Neural crest cell (in vitro differentiated cells): Measurements from ENCODE around the gene SEMA4B. TPM values are rescaled to one million over a fixed set of nuclear protein-coding genes. Genes with fewer than 3 reads are reported as not detected.

Experiments used
- DNase-seq: peaks from one replicate; pipeline ENCODE4 v3.0.0; 2021; ENCODE audit warnings: low read depth, mixed read lengths, low spot score
- H3K27ac Mint-ChIP-seq: one replicate; pipeline ENCODE4 v1.8.0; 2021; ENCODE audit warnings: mild to moderate bottlenecking, mixed read lengths; ENCODE audit not compliant: unreplicated experiment
- H3K27me3 Mint-ChIP-seq: 2 replicates; pipeline ENCODE4 v1.8.0; 2021; ENCODE audit warnings: low read depth, mild to moderate bottlenecking, mixed read lengths
- H3K36me3 Mint-ChIP-seq: 2 replicates; pipeline ENCODE4 v1.8.0; 2021; ENCODE audit warnings: low read depth, mild to moderate bottlenecking, mixed read lengths
- H3K4me1 Mint-ChIP-seq: 2 replicates; pipeline ENCODE4 v1.8.0; 2021; ENCODE audit warnings: mixed read lengths
- H3K4me3 Mint-ChIP-seq: one replicate; pipeline ENCODE4 v1.8.0; 2021; ENCODE audit warnings: mild to moderate bottlenecking, mixed read lengths
- H3K9me3 Mint-ChIP-seq: 2 replicates; pipeline ENCODE4 v1.8.0; 2021; ENCODE audit warnings: mixed read lengths
- total RNA-seq: library from RNA; stranded (reverse); gene quantifications from 2 replicates; pipeline ENCODE4 v1.2.1, GENCODE V29; 2021
- TF ChIP-seq, protein P1 (sequence below): fragments of 200-600 bp; sonication (generic); conservative IDR thresholded peaks from 2 replicates; pipeline ENCODE4 v1.5.0; 2021; ENCODE audit warnings: antibody characterized with exemption, mild to moderate bottlenecking

SEMA4B gene
- total RNA-seq, 1 donor from 2014 or later = 26.3 TPM

- Mint-ChIP-seq H3K27ac (no peak overlapping the region), H3K36me3 (no peaks in the 10 kb centered on the region), H3K4me1 (no peaks in the 10 kb centered on the region), H3K27me3 (no peaks in the 10 kb centered on the region), H3K9me3 (no peaks in the 10 kb centered on the region), H3K4me3 (no peak overlapping the region)
- TF ChIP-seq, protein P1, sequence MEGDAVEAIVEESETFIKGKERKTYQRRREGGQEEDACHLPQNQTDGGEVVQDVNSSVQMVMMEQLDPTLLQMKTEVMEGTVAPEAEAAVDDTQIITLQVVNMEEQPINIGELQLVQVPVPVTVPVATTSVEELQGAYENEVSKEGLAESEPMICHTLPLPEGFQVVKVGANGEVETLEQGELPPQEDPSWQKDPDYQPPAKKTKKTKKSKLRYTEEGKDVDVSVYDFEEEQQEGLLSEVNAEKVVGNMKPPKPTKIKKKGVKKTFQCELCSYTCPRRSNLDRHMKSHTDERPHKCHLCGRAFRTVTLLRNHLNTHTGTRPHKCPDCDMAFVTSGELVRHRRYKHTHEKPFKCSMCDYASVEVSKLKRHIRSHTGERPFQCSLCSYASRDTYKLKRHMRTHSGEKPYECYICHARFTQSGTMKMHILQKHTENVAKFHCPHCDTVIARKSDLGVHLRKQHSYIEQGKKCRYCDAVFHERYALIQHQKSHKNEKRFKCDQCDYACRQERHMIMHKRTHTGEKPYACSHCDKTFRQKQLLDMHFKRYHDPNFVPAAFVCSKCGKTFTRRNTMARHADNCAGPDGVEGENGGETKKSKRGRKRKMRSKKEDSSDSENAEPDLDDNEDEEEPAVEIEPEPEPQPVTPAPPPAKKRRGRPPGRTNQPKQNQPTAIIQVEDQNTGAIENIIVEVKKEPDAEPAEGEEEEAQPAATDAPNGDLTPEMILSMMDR = no peak
- no peak for DNase-seq
Measured at GRCh38 chr15:90165659-90166489, 35.3 kb upstream of the SEMA4B start.

- no peaks in the 10 kb centered on the region for H3K36me3 Mint-ChIP-seq
- TF ChIP-seq, protein P1 = no peak
- no peaks in the 10 kb centered on the region for H3K9me3 Mint-ChIP-seq
- H3K4me1 Mint-ChIP-seq = no peaks in the 10 kb centered on the region
- no peak overlapping the region for H3K4me3 Mint-ChIP-seq
- no peaks in the 10 kb centered on the region for H3K27me3 Mint-ChIP-seq
- DNase-seq = no peak
- no peak overlapping the region for H3K27ac Mint-ChIP-seq
Measured at GRCh38 chr15:90167121-90167520, 34.0 kb upstream of the SEMA4B start.

- no peak for DNase-seq
- no peak overlapping the region for H3K4me3 Mint-ChIP-seq
- H3K36me3 Mint-ChIP-seq = no peaks in the 10 kb centered on the region
- TF ChIP-seq, protein P1 = no peak
- H3K4me1 Mint-ChIP-seq = peaks cover 5% of the 10 kb centered on the region
- H3K27me3 Mint-ChIP-seq = no peaks in the 10 kb centered on the region
- no peak overlapping the region for H3K27ac Mint-ChIP-seq
- H3K9me3 Mint-ChIP-seq = no peaks in the 10 kb centered on the region
Measured at GRCh38 chr15:90171623-90172022, 29.5 kb upstream of the SEMA4B start.

DNA sequence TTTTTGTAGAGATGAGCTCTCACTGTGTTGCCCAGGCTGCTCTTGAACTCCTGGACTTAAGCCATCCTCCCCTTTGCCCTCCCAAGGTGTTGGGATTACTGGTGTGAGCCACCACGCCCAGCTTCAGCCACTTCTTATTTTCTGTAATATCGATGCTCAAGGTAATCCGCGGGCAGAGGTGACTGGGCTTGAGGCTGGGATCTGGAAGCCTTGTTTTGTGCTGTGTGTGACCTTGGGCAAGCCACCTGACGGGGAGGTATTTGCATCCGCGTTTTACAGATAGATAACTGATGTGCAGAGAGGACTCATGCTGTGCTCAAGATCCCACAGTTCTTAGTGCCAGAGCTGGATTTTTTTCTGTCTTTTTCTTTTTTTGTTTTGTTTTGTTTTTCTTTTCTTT, 27.8 kb upstream of the SEMA4B start:
- no peak for DNase-seq
- Mint-ChIP-seq H3K27ac (no peak overlapping the region), H3K27me3 (no peaks in the 10 kb centered on the region), H3K4me1 (peaks cover 5% of the 10 kb centered on the region), H3K36me3 (no peaks in the 10 kb centered on the region), H3K4me3 (no peak overlapping the region), H3K9me3 (no peaks in the 10 kb centered on the region)
- TF ChIP-seq, protein P1 = no peak

DNA sequence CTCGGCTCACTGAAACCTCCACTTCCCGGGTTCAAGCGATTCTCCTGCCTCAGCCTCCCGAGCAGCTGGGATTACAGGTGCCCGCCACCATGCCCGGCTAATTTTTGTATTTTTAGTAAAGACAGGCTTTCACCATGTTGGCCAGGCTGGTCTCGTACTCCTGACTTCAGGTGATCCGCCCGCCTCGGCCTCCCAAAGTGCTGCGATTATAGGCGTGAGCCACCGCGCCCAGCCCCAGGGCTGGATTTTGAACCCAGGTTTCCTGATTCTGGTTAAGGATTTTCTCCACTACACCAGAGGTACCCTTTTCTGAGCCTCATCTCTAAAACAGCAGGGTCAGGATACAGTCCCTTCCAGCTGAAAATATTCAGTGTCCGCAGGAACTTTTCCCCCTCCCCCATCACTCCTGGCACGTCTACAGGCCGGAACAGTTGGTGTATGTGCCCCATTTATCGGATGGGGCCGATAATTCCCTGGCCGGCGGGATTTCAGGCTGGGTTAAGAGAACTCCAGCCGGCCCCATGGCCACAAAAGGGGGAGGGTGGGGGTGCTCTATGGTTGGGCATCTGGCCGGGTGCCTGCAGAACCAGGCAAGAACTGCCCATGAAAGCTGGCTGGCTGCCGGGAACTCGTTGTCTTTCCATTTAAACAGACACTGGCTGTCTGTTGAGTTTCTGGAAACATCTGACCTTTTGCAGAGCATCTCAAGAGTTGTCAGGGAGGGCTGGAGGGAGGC, 26.8 kb upstream of the SEMA4B start:
- peak overlapping the region; percentile 27 for H3K27ac Mint-ChIP-seq
- TF ChIP-seq, protein P1 = no peak
- no peak for DNase-seq
- no peaks in the 10 kb centered on the region for H3K9me3 Mint-ChIP-seq
- no peaks in the 10 kb centered on the region for H3K36me3 Mint-ChIP-seq
- H3K4me1 Mint-ChIP-seq = peaks cover 5% of the 10 kb centered on the region
- H3K4me3 Mint-ChIP-seq = no peak overlapping the region
- peaks cover 3% of the 10 kb centered on the region for H3K27me3 Mint-ChIP-seq
